Measurements from ENCODE around the gene PMF1. TPM values are rescaled to one million over a fixed set of nuclear protein-coding genes. Genes with fewer than 3 reads are reported as not detected.

PMF1 gene
- total RNA-seq, 1 donor from 2014 or later: 131 TPM

- no peak for TF ChIP-seq CTCF (conservative IDR thresholded peaks at IDR 0.05; ENCODE audit: low read depth, low read length)
- no peak overlapping the region for H3K4me3 ChIP-seq (ENCODE audit: low read depth, low read length)
- no peak for DNase-seq (ENCODE audit: low read depth)
These were observed 28.6 kb downstream of the PMF1 start for GRCh38 chr1:156241311-156241811.

GRCh38 chr1:156241926-156242325, 29.1 kb downstream of the PMF1 start, which contains the start of gene BGLAP:
Gene BGLAP (plus strand): TSS chr1:156242184. CDS start chr1:156242232, 48 bp downstream.
- TF ChIP-seq CTCF (conservative IDR thresholded peaks at IDR 0.05; ENCODE audit: low read depth, low read length): no peak
- no peak within 1 kb of the TSS for H3K4me3 ChIP-seq (ENCODE audit: low read depth, low read length)
- DNase-seq (ENCODE audit: low read depth): no peak

- H3K4me3 ChIP-seq (ENCODE audit: low read depth, low read length): no peak overlapping the region
- no peak for DNase-seq (ENCODE audit: low read depth)
- TF ChIP-seq CTCF (conservative IDR thresholded peaks at IDR 0.05; ENCODE audit: low read depth, low read length): no peak
These were observed 29.9 kb downstream of the PMF1 start for GRCh38 chr1:156242738-156243137.

- no peak for TF ChIP-seq CTCF (conservative IDR thresholded peaks at IDR 0.05; ENCODE audit: low read depth, low read length)
- no peak for DNase-seq (ENCODE audit: low read depth)
These were observed 31.3 kb downstream of the PMF1 start for GRCh38 chr1:156244126-156244525.

GRCh38 chr1:156244712-156245111, 31.9 kb downstream of the PMF1 start:
- no peak overlapping the region for H3K4me3 ChIP-seq (ENCODE audit: low read depth, low read length)
- TF ChIP-seq CTCF (conservative IDR thresholded peaks at IDR 0.05; ENCODE audit: low read depth, low read length): no peak

More at GRCh38 chr1:156244126-156244525, 31.3 kb downstream of the PMF1 start:
- no peak overlapping the region for H3K4me3 ChIP-seq (ENCODE audit: low read depth, low read length)

GRCh38 chr1:156245451-156246232, 32.8 kb downstream of the PMF1 start:
- DNase-seq (ENCODE audit: low read depth): no peak
- TF ChIP-seq CTCF (conservative IDR thresholded peaks at IDR 0.05; ENCODE audit: low read depth, low read length): no peak
- peak overlapping the region; percentile 35 for H3K4me3 ChIP-seq (ENCODE audit: low read depth, low read length)

More at GRCh38 chr1:156244712-156245111, 31.9 kb downstream of the PMF1 start:
- DNase-seq (ENCODE audit: low read depth): no peak
